Body of pancreas (tissue), 4 donors: Measurements from ENCODE around the gene THEMIS.

Experiments used
- POLR2A ChIP-seq, 3 donors: fragments of 450-650 bp; IDR thresholded peaks; one replicate each; pipeline ENCODE4 v1.6.1; 2016; ENCODE audit warnings: antibody characterized with exemption in 3 of 3, mild to moderate bottlenecking in 2 of 3
- TF ChIP-seq, protein P1 (sequence below), 7 experiments: fragments of 450-650 bp in 4 of 7; fragments of 200-600 bp in 3 of 7; sonication (generic) in 3 of 7; IDR thresholded peaks; one replicate each; pipeline ENCODE4 v1.5.1; 2016 to 2019; ENCODE audit warnings: antibody characterized with exemption in 7 of 7

DNA sequence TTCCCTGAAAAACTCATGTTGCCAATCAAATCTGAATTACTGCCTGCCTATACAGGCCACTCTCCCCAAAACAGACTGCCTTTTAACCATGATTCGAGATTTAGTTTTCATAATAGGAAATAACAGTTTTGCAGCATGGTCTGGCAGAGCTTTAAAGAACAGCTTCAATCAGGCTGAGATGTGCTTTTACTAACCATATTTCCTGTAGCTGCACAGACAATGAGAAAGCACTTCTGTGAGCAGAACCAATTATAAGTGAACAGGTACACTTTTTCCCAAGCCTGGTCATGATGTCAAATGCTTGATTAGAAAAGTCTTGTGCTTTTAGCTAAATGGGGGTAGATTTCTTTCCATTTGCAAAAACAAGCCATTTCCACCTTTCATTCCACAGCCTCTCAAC lies 108.2 kb downstream of the THEMIS start:
- TF ChIP-seq, protein P1, sequence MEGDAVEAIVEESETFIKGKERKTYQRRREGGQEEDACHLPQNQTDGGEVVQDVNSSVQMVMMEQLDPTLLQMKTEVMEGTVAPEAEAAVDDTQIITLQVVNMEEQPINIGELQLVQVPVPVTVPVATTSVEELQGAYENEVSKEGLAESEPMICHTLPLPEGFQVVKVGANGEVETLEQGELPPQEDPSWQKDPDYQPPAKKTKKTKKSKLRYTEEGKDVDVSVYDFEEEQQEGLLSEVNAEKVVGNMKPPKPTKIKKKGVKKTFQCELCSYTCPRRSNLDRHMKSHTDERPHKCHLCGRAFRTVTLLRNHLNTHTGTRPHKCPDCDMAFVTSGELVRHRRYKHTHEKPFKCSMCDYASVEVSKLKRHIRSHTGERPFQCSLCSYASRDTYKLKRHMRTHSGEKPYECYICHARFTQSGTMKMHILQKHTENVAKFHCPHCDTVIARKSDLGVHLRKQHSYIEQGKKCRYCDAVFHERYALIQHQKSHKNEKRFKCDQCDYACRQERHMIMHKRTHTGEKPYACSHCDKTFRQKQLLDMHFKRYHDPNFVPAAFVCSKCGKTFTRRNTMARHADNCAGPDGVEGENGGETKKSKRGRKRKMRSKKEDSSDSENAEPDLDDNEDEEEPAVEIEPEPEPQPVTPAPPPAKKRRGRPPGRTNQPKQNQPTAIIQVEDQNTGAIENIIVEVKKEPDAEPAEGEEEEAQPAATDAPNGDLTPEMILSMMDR (IDR thresholded peaks at IDR 0.05), result no peak
- TF ChIP-seq POLR2A (IDR thresholded peaks at IDR 0.05), result no peak
